Measurements from ENCODE around the gene EIF4A3. TPM values are rescaled to one million over a fixed set of nuclear protein-coding genes. Genes with fewer than 3 reads are reported as not detected.

EIF4A3 gene
- total RNA-seq, 1 experiment from 2014 or later, result 169 TPM

GRCh38 chr17:80086081-80086480, 60.8 kb downstream of the EIF4A3 start:
- no peak for DNase-seq (ENCODE audit: low read depth, low spot score)
- no peak for TF ChIP-seq TCF7L2 (IDR thresholded peaks at IDR 0.05; ENCODE audit: low read depth, low read length)
- no peak for TF ChIP-seq CTCF (IDR thresholded peaks at IDR 0.05)
- TF ChIP-seq REST (IDR thresholded peaks at IDR 0.05; ENCODE audit: insufficient read depth in 1 of 2, low read depth in 2 of 2, low read length in 1 of 2), result no peak
- no peak for TF ChIP-seq POLR2AphosphoS5 (IDR thresholded peaks at IDR 0.05; ENCODE audit: low read depth, low read length)
- TF ChIP-seq SIN3A (IDR thresholded peaks at IDR 0.05; ENCODE audit: borderline replicate concordance, insufficient read depth, low read depth, low read length), result no peak
- BruUV-seq (replicated peaks), result no TSS peak
- Histone ChIP-seq H3K36me3 (ENCODE audit: control insufficient read depth, insufficient read depth, low read length) (no peaks in the 10 kb centered on the region), H3K9me3 (ENCODE audit: control insufficient read depth, insufficient read depth, low read depth, low read length) (no peaks in the 10 kb centered on the region), H3K27ac (ENCODE audit: low read length) (no peak overlapping the region), H3K4me1 (ENCODE audit: control insufficient read depth, insufficient read depth, low read length) (0 out of 2 replicates have a peak, but pooled peaks cover 6% of the 10 kb centered on the region), H3K4me3 (ENCODE audit: low read depth in 2 of 2, low read length in 2 of 2) (no peak overlapping the region), H3K27me3 (ENCODE audit: control insufficient read depth, insufficient read depth, low read length) (no peaks in the 10 kb centered on the region)
- POLR2A ChIA-PET, result no interaction called here
- ATAC-seq, result no peak
- intact Hi-C loops (cut with micrococcal nuclease; ENCODE audit: unreplicated experiment), result no loop called here
- CTCF ChIA-PET, result interaction anchor here (1.2 to 1.3 kb wide), 2 partner anchors 15 to 78 kb away, joined by 3 read pairs; partner anchors contain the start of gene GAA
- in situ Hi-C loops (cut with HindIII; ENCODE audit: low pct_unique_long_range_greater_than_20kb, low sequenced_read_pairs), result no loop called here

GRCh38 chr17:80084773-80085172, 62.2 kb downstream of the EIF4A3 start:
- in situ Hi-C loops (cut with HindIII; ENCODE audit: low pct_unique_long_range_greater_than_20kb, low sequenced_read_pairs), result no loop called here
- CTCF ChIA-PET, result interaction anchor here (0.6 kb wide), 1 partner anchor 214 kb away, joined by 9 read pairs; no protein-coding TSS in a partner anchor
- no TSS peak for BruUV-seq (replicated peaks)

More at GRCh38 chr17:80084773-80085172, 62.2 kb downstream of the EIF4A3 start:
- no peak overlapping the region for H3K27ac ChIP-seq (ENCODE audit: low read length)
- POLR2A ChIA-PET, result interaction anchor here (0.6 kb wide), 1 partner anchor 61 kb away, joined by 5 read pairs; no protein-coding TSS in a partner anchor
- H3K4me3 ChIP-seq (ENCODE audit: low read depth in 2 of 2, low read length in 2 of 2), result no peak overlapping the region
- H3K27me3 ChIP-seq (ENCODE audit: control insufficient read depth, insufficient read depth, low read length), result no peaks in the 10 kb centered on the region
- 0 out of 2 replicates have a peak, but pooled peaks cover 6% of the 10 kb centered on the region for H3K4me1 ChIP-seq (ENCODE audit: control insufficient read depth, insufficient read depth, low read length)
- no peaks in the 10 kb centered on the region for H3K9me3 ChIP-seq (ENCODE audit: control insufficient read depth, insufficient read depth, low read depth, low read length)
- no peak for ATAC-seq
- TF ChIP-seq TCF7L2 (IDR thresholded peaks at IDR 0.05; ENCODE audit: low read depth, low read length) (no peak), CTCF (IDR thresholded peaks at IDR 0.05) (no peak), POLR2AphosphoS5 (IDR thresholded peaks at IDR 0.05; ENCODE audit: low read depth, low read length) (no peak), REST (IDR thresholded peaks at IDR 0.05; ENCODE audit: insufficient read depth in 1 of 2, low read depth in 2 of 2, low read length in 1 of 2) (no peak), SIN3A (IDR thresholded peaks at IDR 0.05; ENCODE audit: borderline replicate concordance, insufficient read depth, low read depth, low read length) (no peak)
- intact Hi-C loops (cut with micrococcal nuclease; ENCODE audit: unreplicated experiment), result loop anchor here (5.0 kb wide), 1 partner anchor 77 kb away; no protein-coding TSS in a partner anchor
- no peaks in the 10 kb centered on the region for H3K36me3 ChIP-seq (ENCODE audit: control insufficient read depth, insufficient read depth, low read length)
- DNase-seq (ENCODE audit: low read depth, low spot score), result no peak

Data from Panc1 (cell line).